NCI-H82 (cell line): ENCODE data around the gene PSMC4.
"Not testable (repeated sequence)": the region's sequence is repeated elsewhere in the genome, so short reads cannot be mapped to it uniquely, and the experiment has no call there.

Experiments
- DNase-seq: peaks from one replicate; lab custom pipeline; 2025; lab: John Stamatoyannopoulos, UW

The PSMC4 gene

GRCh38 chr19:39946532-39946931 is 24.4 kb upstream of the PSMC4 start:
- DNase-seq: no peak

GRCh38 chr19:39949026-39949747 is 21.8 kb upstream of the PSMC4 start:
- DNase-seq: no peak

- no peak for DNase-seq
Observed at GRCh38 chr19:39951065-39951650, 19.8 kb upstream of the PSMC4 start.

- no peak for DNase-seq
Observed at GRCh38 chr19:39951686-39952085, 19.3 kb upstream of the PSMC4 start.

- DNase-seq: no peak
Observed at GRCh38 chr19:39953915-39954314, 17.1 kb upstream of the PSMC4 start.

- not testable (repeated sequence) for DNase-seq
Observed at GRCh38 chr19:39957886-39958285, 13.1 kb upstream of the PSMC4 start.

- not testable (repeated sequence) for DNase-seq
Observed at GRCh38 chr19:39958942-39959341, 12.0 kb upstream of the PSMC4 start.

GRCh38 chr19:39959407-39959806 is 11.6 kb upstream of the PSMC4 start:
- peak; percentile 15 for DNase-seq

GRCh38 chr19:39963898-39964297 is 7.1 kb upstream of the PSMC4 start:
- no peak for DNase-seq

- DNase-seq: no peak
Observed at GRCh38 chr19:39966617-39967016, 4.3 kb upstream of the PSMC4 start.

GRCh38 chr19:39967561-39967960 is 3.4 kb upstream of the PSMC4 start:
- no peak for DNase-seq

- no peak for DNase-seq
Observed at GRCh38 chr19:39968789-39969188, 2.2 kb upstream of the PSMC4 start.

GRCh38 chr19:39969266-39969665 is 1.7 kb upstream of the PSMC4 start:
- no peak for DNase-seq

GRCh38 chr19:39969681-39970424 is 1.1 kb upstream of the PSMC4 start:
- DNase-seq: no peak

- no peak for DNase-seq
Observed at GRCh38 chr19:39970425-39970674, 615 bp upstream of the PSMC4 start.

GRCh38 chr19:39971380-39972035 is 543 bp downstream of the PSMC4 start:
- DNase-seq: peak; percentile 43

- no peak for DNase-seq
Observed at GRCh38 chr19:39974377-39975155, 3.6 kb downstream of the PSMC4 start.

GRCh38 chr19:39982883-39983282 is 11.9 kb downstream of the PSMC4 start:
- DNase-seq: no peak

- DNase-seq: no peak
Observed at GRCh38 chr19:39983695-39984300, 12.8 kb downstream of the PSMC4 start.

GRCh38 chr19:39986643-39987042 is 15.7 kb downstream of the PSMC4 start:
- no peak for DNase-seq

GRCh38 chr19:39987167-39987566 is 16.2 kb downstream of the PSMC4 start:
- DNase-seq: no peak

- DNase-seq: no peak
Observed at GRCh38 chr19:39987596-39987995, 16.6 kb downstream of the PSMC4 start.
